Upper lobe of left lung (tissue), 6 donors: Measurements from ENCODE around the gene BRICD5. TPM values are rescaled to one million over a fixed set of nuclear protein-coding genes. Genes with fewer than 3 reads are reported as not detected.

ENCODE experiments used
- ATAC-seq, 2 donors: fragments of 200-7000 bp; cut with Tn5 transposase; one replicate each; pipeline ENCODE4 v1.9.1; 2022; ENCODE audit warnings: mild to moderate bottlenecking in 2 of 2, moderate library complexity in 2 of 2; ENCODE audit not compliant: low FRiP score in 2 of 2
- DNase-seq, 2 donors: peaks; one replicate each; pipeline ENCODE4 v3.0.0-alpha.2; 2019 to 2020
- H3K27ac ChIP-seq, 4 donors: fragments of 200-600 bp; sonication (generic); one replicate each; pipeline ENCODE4 v1.5.1; 2016 to 2019
- H3K27me3 ChIP-seq, 4 donors: fragments of 200-600 bp; sonication (generic); one replicate each; pipeline ENCODE4 v1.5.1; 2017 to 2019
- H3K36me3 ChIP-seq, 4 donors: fragments of 200-600 bp; sonication (generic); one replicate each; pipeline ENCODE4 v1.5.1; 2016 to 2019
- H3K4me1 ChIP-seq, 4 donors: fragments of 200-600 bp; sonication (generic); one replicate each; pipeline ENCODE4 v1.5.1; 2018 to 2019
- H3K4me3 ChIP-seq, 4 donors: fragments of 200-600 bp; sonication (generic); one replicate each; pipeline ENCODE4 v1.5.1; 2017 to 2019; ENCODE audit warnings: mild to moderate bottlenecking in 2 of 4, moderate library complexity in 1 of 4
- H3K9me3 ChIP-seq, 4 donors: fragments of 200-600 bp; sonication (generic); one replicate each; pipeline ENCODE4 v1.5.1; 2018 to 2019
- EP300 ChIP-seq, 4 donors: sonication (generic); formaldehyde crosslinking; IDR thresholded peaks; one replicate each; pipeline ENCODE4 v1.5.1; 2017; ENCODE audit warnings: antibody characterized with exemption in 4 of 4, control low read depth in 2 of 4
- POLR2A ChIP-seq, 4 donors: fragments of 450-650 bp; IDR thresholded peaks; one replicate each; pipeline ENCODE4 v1.5.1; 2016 to 2017; ENCODE audit warnings: antibody characterized with exemption in 4 of 4, mild to moderate bottlenecking in 2 of 4
- POLR2AphosphoS5 ChIP-seq, 2 donors: sonication (generic); formaldehyde crosslinking; IDR thresholded peaks; one replicate each; pipeline ENCODE4 v1.5.1; 2017; ENCODE audit warnings: antibody characterized with exemption in 2 of 2
- WGBS, 2 donors: methylation state at CpG; one replicate each; pipeline ENCODE4 v1.1.5; 2017 to 2018; 5-methylcytosine and 5-hydroxymethylcytosine counted together
- total RNA-seq, 6 donors: library from RNA; depleted of rRNA in 4 of 6; stranded (reverse); fragments of >200 nt in 4 of 6; gene quantifications; one replicate each; pipeline versions ENCODE4 v1.1.0 to v1.2.1, GENCODE V29; 2016 to 2021
- TF ChIP-seq, protein P1 (sequence below), 6 experiments: fragments of 450-650 bp in 4 of 6; fragments of 200-600 bp in 2 of 6; sonication (generic) in 2 of 6; IDR thresholded peaks; one replicate each; pipeline ENCODE4 v1.5.1; 2016 to 2019; ENCODE audit warnings: antibody characterized with exemption in 6 of 6
- donor health status: DM: no; HTN: no; CAD: no; lungs with moderate emphysema.
- donor health status: DM: no; HTN: yes; CAD: no; lungs with severe emphysema.

The BRICD5 gene
- total RNA-seq, 6 donors from 2014 or later: 4.0 to 70.2 (median 10.8) TPM

DNA sequence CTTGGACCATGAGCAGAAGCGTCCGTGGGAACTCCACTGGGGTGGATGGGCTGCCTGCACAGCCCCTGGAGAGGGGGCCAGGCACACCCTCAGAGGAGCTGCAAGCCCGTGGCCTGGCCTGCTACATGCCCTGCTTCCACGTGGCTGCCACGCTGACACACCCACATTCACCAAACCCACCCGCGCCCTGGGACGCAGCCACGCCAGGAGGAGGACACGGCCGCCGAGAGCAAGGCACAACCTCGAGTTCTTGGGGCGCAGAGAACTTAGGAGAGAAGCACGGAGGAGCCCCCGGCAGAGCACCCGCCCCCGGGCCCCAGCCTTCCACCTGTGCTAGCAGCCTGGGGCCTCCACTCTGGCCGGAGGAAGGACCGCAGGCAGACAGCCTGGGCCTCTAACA lies 33.1 kb downstream of the BRICD5 start:
- Histone ChIP-seq H3K27me3 (no peaks in the 10 kb centered on the region), H3K4me1 (peaks cover 0 to 5% (median 0%) of the 10 kb centered on the region in 4 donors), H3K9me3 (no peaks in the 10 kb centered on the region), H3K36me3 (peaks cover 5 to 56% (median 53%) of the 10 kb centered on the region in 4 donors), H3K4me3 (no peak overlapping the region), H3K27ac (no peak overlapping the region)
- ATAC-seq (no peak), DNase-seq (peak in 1 of 2 donors; percentile 80)
- 93 to 95% methylated on average over 6 to 19 of the region's 20 CpGs for WGBS, 2 donors
- TF ChIP-seq EP300 (IDR thresholded peaks at IDR 0.05): no peak
- TF ChIP-seq, protein P1, sequence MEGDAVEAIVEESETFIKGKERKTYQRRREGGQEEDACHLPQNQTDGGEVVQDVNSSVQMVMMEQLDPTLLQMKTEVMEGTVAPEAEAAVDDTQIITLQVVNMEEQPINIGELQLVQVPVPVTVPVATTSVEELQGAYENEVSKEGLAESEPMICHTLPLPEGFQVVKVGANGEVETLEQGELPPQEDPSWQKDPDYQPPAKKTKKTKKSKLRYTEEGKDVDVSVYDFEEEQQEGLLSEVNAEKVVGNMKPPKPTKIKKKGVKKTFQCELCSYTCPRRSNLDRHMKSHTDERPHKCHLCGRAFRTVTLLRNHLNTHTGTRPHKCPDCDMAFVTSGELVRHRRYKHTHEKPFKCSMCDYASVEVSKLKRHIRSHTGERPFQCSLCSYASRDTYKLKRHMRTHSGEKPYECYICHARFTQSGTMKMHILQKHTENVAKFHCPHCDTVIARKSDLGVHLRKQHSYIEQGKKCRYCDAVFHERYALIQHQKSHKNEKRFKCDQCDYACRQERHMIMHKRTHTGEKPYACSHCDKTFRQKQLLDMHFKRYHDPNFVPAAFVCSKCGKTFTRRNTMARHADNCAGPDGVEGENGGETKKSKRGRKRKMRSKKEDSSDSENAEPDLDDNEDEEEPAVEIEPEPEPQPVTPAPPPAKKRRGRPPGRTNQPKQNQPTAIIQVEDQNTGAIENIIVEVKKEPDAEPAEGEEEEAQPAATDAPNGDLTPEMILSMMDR (IDR thresholded peaks at IDR 0.05): no peak
- no peak for TF ChIP-seq POLR2AphosphoS5 (IDR thresholded peaks at IDR 0.05)
- TF ChIP-seq POLR2A (IDR thresholded peaks at IDR 0.05): no peak

DNA sequence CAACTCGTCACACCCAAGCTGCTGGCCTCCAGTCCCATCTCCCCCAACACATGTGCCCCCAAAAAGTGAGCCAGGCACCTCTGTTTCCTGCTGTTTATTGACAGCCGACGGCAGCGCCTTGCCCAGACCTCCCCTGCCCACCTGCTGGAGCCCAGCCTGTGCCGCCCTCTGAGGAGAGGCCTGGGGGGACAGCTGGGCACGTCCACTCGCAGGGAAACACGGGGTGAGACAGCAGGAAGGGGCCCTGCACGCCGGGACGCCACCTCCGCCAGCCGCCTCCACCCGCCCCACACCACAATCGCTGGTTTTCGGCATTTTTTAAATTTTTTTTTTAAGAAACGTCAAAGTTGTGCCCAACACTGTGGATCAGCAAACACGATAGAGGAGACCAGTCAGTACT lies 33.6 kb downstream of the BRICD5 start:
- DNase-seq (peak in 1 of 2 donors; percentile 76), ATAC-seq (no peak)
- H3K27me3 ChIP-seq: no peaks in the 10 kb centered on the region
- 90 to 92% methylated on average over 14 to 18 of the region's 18 CpGs for whole genome bisulfite sequencing, 2 donors
- no peaks in the 10 kb centered on the region for H3K9me3 ChIP-seq
- H3K4me3 ChIP-seq: no peak overlapping the region
- TF ChIP-seq POLR2A (IDR thresholded peaks at IDR 0.05) (no peak), EP300 (IDR thresholded peaks at IDR 0.05) (no peak), POLR2AphosphoS5 (IDR thresholded peaks at IDR 0.05) (no peak)
- TF ChIP-seq, protein P1 (IDR thresholded peaks at IDR 0.05): no peak
- H3K36me3 ChIP-seq: peaks cover 8 to 60% (median 57%) of the 10 kb centered on the region in 4 donors
- H3K27ac ChIP-seq: no peak overlapping the region
- peaks cover 0 to 8% (median 0%) of the 10 kb centered on the region in 4 donors for H3K4me1 ChIP-seq

DNA sequence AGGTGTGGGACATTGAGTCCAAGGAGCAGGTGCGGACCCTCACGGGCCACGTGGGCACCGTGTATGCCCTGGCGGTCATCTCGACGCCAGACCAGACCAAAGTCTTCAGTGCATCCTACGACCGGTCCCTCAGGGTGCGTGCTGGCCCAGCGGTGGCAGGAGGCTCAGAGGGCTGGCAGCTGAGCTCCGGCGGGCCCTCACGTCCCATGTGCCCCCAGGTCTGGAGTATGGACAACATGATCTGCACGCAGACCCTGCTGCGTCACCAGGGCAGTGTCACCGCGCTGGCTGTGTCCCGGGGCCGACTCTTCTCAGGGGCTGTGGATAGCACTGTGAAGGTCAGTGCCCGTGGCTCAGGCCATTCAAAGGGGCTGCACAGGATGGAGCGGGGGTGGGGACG lies 34.6 kb downstream of the BRICD5 start:
- H3K4me3 ChIP-seq: no peak overlapping the region
- ATAC-seq (no peak), DNase-seq (peak in 1 of 2 donors; percentile 81)
- peaks cover 0 to 18% (median 2%) of the 10 kb centered on the region in 4 donors for H3K4me1 ChIP-seq
- peaks cover 8 to 70% (median 61%) of the 10 kb centered on the region in 4 donors for H3K36me3 ChIP-seq
- H3K27me3 ChIP-seq: no peaks in the 10 kb centered on the region
- H3K27ac ChIP-seq: no peak overlapping the region
- 92 to 96% methylated on average over 5 to 8 of the region's 23 CpGs for WGBS, 2 donors
- no peaks in the 10 kb centered on the region for H3K9me3 ChIP-seq
- TF ChIP-seq, protein P1 (IDR thresholded peaks at IDR 0.05): no peak
- TF ChIP-seq POLR2A (IDR thresholded peaks at IDR 0.05): no peak
- TF ChIP-seq EP300 (IDR thresholded peaks at IDR 0.05): no peak
- TF ChIP-seq POLR2AphosphoS5 (IDR thresholded peaks at IDR 0.05): no peak

DNA sequence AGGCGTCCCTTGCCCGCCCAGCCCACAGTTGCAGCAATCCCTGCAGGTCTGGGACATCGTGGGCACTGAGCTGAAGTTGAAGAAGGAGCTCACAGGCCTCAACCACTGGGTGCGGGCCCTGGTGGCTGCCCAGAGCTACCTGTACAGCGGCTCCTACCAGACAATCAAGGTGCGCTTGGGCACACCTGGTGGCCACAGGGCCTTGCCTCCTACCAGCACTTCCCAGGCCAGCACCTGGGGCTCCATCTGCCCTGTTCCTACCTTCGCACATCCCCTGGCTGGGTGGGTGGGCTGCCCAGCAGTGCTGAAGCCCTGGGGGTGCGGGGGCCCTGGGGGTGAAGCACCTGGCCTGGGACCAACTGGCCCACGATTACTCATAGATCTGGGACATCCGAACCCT lies 35.2 kb downstream of the BRICD5 start:
- Histone ChIP-seq H3K27ac (no peak overlapping the region), H3K27me3 (no peaks in the 10 kb centered on the region), H3K9me3 (no peaks in the 10 kb centered on the region), H3K4me3 (no peak overlapping the region), H3K4me1 (peaks cover 0 to 18% (median 2%) of the 10 kb centered on the region in 4 donors), H3K36me3 (peaks cover 8 to 74% (median 62%) of the 10 kb centered on the region in 4 donors)
- ATAC-seq: no peak
- 100% methylated on average over 8 of the region's 10 CpGs; no CpG with 5 or more reads in 1 of the 2 donors for WGBS, 2 donors
- TF ChIP-seq POLR2A (IDR thresholded peaks at IDR 0.05) (no peak), EP300 (IDR thresholded peaks at IDR 0.05) (no peak), POLR2AphosphoS5 (IDR thresholded peaks at IDR 0.05) (no peak)
- TF ChIP-seq, protein P1 (IDR thresholded peaks at IDR 0.05): no peak
- peak in 1 of 2 donors; percentile 68 for DNase-seq
